Spleen (tissue), 11 donors: ENCODE data around the gene SMPDL3A. TPM values are rescaled to one million over a fixed set of nuclear protein-coding genes. Genes with fewer than 3 reads are reported as not detected.

Experiments
- DNase-seq: peaks from one replicate; pipeline ENCODE4 v3.0.0-alpha.2; 2020
- H3K27ac ChIP-seq, 8 donors: fragments of 200-600 bp; sonication (generic) in 7 of 8; 1 replicate in 4 of 8; 2 replicates in 4 of 8; pipeline versions ENCODE4 v1.5.0 to v1.8.0; 2016 to 2021; ENCODE audit warnings: inconsistent platforms in 4 of 8, mild to moderate bottlenecking in 4 of 8, moderate library complexity in 1 of 8
- H3K27me3 ChIP-seq, 7 donors: fragments of 200-600 bp; sonication (generic) in 6 of 7; replicated peaks in 1 of 7; 1 replicate in 4 of 7; 2 replicates in 3 of 7; pipeline versions ENCODE4 v1.5.0 to v1.8.0; 2016 to 2021; ENCODE audit warnings: inconsistent platforms in 3 of 7, mild to moderate bottlenecking in 1 of 7
- H3K36me3 ChIP-seq, 6 donors: fragments of 200-600 bp; sonication (generic) in 5 of 6; 1 replicate in 4 of 6; 2 replicates in 2 of 6; pipeline versions ENCODE4 v1.5.0 to v1.8.0; 2016 to 2021; ENCODE audit warnings: inconsistent platforms in 2 of 6
- H3K4me1 ChIP-seq, 6 donors: fragments of 200-600 bp; sonication (generic) in 5 of 6; 1 replicate in 3 of 6; 2 replicates in 3 of 6; pipeline versions ENCODE4 v1.5.0 to v1.8.0; 2016 to 2021; ENCODE audit warnings: inconsistent platforms in 3 of 6
- H3K4me3 ChIP-seq, 8 donors: fragments of 200-600 bp; sonication (generic) in 7 of 8; 1 replicate in 4 of 8; 2 replicates in 4 of 8; pipeline versions ENCODE4 v1.5.0 to v1.8.0; 2016 to 2021; ENCODE audit warnings: inconsistent platforms in 4 of 8, mild to moderate bottlenecking in 4 of 8, moderate library complexity in 2 of 8
- H3K9me3 ChIP-seq, 8 donors: fragments of 200-600 bp; sonication (generic) in 7 of 8; 1 replicate in 4 of 8; 2 replicates in 4 of 8; pipeline versions ENCODE4 v1.5.0 to v1.8.0; 2016 to 2021; ENCODE audit warnings: inconsistent platforms in 4 of 8
- POLR2A ChIP-seq, 3 donors: fragments of 450-650 bp; IDR thresholded peaks; one replicate each; pipeline ENCODE4 v1.5.1; 2017; ENCODE audit warnings: antibody characterized with exemption in 3 of 3, mild to moderate bottlenecking in 1 of 3
- POLR2AphosphoS5 ChIP-seq, 3 donors: sonication (generic); formaldehyde crosslinking; IDR thresholded peaks; one replicate each; pipeline ENCODE4 v1.5.1; 2017; ENCODE audit warnings: antibody characterized with exemption in 3 of 3
- WGBS, 5 donors: extraction: QIAGEN DNeasy Blood & Tissue Kit in 3 of 5; methylation state at CpG; one replicate each; pipeline versions ENCODE4 v1.1.5 to v1.1.7; 2013 to 2018; 5-methylcytosine and 5-hydroxymethylcytosine counted together
- intact Hi-C: fragments of 100-400 bp; cut with DNase I; formaldehyde crosslinking; loops from one replicate; pipeline ENCODE4 v1.15.0; 2023; ENCODE audit warnings: low total_unique reads
- polyA plus RNA-seq, 3 donors: library from polyadenylated mRNA; stranded (reverse); fragments of 200-250 nt; gene quantifications; one replicate each; pipeline ENCODE4 v1.2.1, GENCODE V29; 2013
- total RNA-seq, 7 donors: library from RNA; depleted of rRNA in 3 of 7; stranded (reverse); fragments of >200 nt in 3 of 7; fragmentation: NEBNext Ultra II Directional in 4 of 7; extraction: Animal tissue kit (Norgen Biotek cat#: 25700) in 4 of 7; gene quantifications; one replicate each; pipeline versions ENCODE4 v1.1.0 to v1.2.1, GENCODE V29; 2016 to 2021
- TF ChIP-seq, protein P1 (sequence below), 11 experiments: fragments of 200-600 bp in 7 of 11; fragments of 450-650 bp in 4 of 11; sonication (generic) in 4 of 11; IDR thresholded peaks in 8 of 11; conservative IDR thresholded peaks in 3 of 11; 1 replicate in 7 of 11; 2 replicates in 4 of 11; pipeline versions ENCODE4 v1.4.0 to v1.8.0; 2016 to 2021; ENCODE audit warnings: antibody characterized with exemption in 11 of 11, inconsistent platforms in 4 of 11, mild to moderate bottlenecking in 1 of 11
- donor health status: healthy with polysubstance abuse.
- donor health status: DM: no; HTN: no; CAD: no; lungs with moderate emphysema.
- donor health status: DM: no; HTN: no; CAD: no.
- donor health status: Bipolar disorder and iron deficiency.
- donor health status: healthy.
- donor health status: DM: no; HTN: no; CAD: no.
- donor health status: DM: yes; HTN: yes; CAD: no.

The SMPDL3A gene
- total and polyA plus RNA-seq, 10 donors, result 7.2 to 64.8 (median 34.1) TPM

DNA sequence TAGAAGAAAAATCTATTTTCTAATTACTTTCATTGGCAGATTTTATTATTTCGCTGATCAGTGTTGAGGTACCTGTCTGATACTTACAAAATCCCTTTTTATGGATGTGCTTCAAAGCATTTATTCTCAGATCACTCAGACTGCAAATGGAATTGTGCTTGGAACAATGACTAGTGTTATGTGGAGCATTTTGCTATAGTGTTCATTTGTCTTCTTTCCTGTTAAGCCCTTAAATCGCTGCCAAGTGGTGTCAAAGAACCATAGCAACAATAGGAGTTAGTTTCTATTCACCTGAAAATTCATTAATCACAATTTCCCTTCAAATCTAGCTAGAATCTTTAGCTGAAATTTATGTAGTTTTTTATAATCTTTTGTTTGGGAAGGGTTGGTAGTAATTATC lies 29.8 kb downstream of the SMPDL3A start:
- H3K4me1 ChIP-seq, result no peaks in the 10 kb centered on the region
- H3K4me3 ChIP-seq, result no peak overlapping the region
- DNase-seq, result no peak
- intact Hi-C loops, result no loop called here
- TF ChIP-seq, protein P1, sequence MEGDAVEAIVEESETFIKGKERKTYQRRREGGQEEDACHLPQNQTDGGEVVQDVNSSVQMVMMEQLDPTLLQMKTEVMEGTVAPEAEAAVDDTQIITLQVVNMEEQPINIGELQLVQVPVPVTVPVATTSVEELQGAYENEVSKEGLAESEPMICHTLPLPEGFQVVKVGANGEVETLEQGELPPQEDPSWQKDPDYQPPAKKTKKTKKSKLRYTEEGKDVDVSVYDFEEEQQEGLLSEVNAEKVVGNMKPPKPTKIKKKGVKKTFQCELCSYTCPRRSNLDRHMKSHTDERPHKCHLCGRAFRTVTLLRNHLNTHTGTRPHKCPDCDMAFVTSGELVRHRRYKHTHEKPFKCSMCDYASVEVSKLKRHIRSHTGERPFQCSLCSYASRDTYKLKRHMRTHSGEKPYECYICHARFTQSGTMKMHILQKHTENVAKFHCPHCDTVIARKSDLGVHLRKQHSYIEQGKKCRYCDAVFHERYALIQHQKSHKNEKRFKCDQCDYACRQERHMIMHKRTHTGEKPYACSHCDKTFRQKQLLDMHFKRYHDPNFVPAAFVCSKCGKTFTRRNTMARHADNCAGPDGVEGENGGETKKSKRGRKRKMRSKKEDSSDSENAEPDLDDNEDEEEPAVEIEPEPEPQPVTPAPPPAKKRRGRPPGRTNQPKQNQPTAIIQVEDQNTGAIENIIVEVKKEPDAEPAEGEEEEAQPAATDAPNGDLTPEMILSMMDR (IDR thresholded peaks at IDR 0.05 in 8 of 11, conservative IDR thresholded peaks at IDR 0.05 in 3 of 11), result no peak
- TF ChIP-seq POLR2AphosphoS5 (IDR thresholded peaks at IDR 0.05) (no peak), POLR2A (IDR thresholded peaks at IDR 0.05) (no peak)
- H3K27me3 ChIP-seq, result no peaks in the 10 kb centered on the region
- H3K36me3 ChIP-seq, result no peaks in the 10 kb centered on the region
- no peak overlapping the region for H3K27ac ChIP-seq
- WGBS, 5 donors, result 67 to 81% (median 74%) methylated on average over 2 of the region's 2 CpGs
- no peaks in the 10 kb centered on the region for H3K9me3 ChIP-seq

DNA sequence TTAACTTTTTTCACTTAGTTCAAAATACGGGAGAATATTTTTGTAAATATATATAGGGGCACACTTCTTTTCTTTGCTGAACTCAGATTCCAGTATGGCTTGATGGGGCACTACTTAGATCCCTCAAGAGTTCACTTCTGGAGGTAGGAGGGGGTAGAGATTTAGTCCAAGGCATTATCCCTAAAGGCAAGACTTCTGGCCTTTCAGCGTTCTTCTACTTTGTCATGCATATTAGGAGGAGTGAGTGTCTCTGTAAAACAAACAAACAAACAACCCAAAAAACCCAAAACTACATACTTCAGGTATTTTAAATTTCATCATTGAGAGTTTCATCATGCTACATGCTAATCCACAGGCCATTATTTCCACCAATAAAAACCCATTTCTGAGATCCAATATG lies 32.0 kb downstream of the SMPDL3A start:
- intact Hi-C loops, result no loop called here
- no peaks in the 10 kb centered on the region for H3K4me1 ChIP-seq
- no peaks in the 10 kb centered on the region for H3K27me3 ChIP-seq
- no peak overlapping the region for H3K4me3 ChIP-seq
- DNase-seq, result no peak
- no peak overlapping the region for H3K27ac ChIP-seq
- H3K9me3 ChIP-seq, result no peaks in the 10 kb centered on the region
- TF ChIP-seq POLR2AphosphoS5 (IDR thresholded peaks at IDR 0.05) (no peak), POLR2A (IDR thresholded peaks at IDR 0.05) (no peak)
- TF ChIP-seq, protein P1 (IDR thresholded peaks at IDR 0.05 in 8 of 11, conservative IDR thresholded peaks at IDR 0.05 in 3 of 11), result no peak
- WGBS, 5 donors, result 79 to 92% (median 82%) methylated on average over 2 of the region's 2 CpGs
- no peaks in the 10 kb centered on the region for H3K36me3 ChIP-seq

DNA sequence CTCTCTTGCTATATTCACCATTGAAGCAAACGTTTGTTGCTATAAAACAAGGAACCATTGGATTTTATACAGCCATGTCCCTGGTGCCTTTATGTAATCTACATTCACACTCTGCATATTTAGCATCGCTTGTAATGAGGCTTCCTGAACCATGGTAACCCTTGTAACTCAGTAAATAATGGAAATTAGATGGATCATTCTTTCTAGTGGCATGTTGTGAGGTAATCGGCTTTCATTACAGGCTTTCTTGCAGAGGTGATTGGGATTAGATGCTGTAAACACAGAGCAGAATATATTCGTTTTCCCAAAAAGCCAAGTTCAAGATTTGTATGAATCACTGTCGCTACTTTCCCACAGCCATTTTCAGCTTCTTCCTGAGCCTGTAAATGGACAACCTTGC lies 36.1 kb downstream of the SMPDL3A start:
- no peaks in the 10 kb centered on the region for H3K36me3 ChIP-seq
- TF ChIP-seq, protein P1 (IDR thresholded peaks at IDR 0.05 in 8 of 11, conservative IDR thresholded peaks at IDR 0.05 in 3 of 11), result no peak
- TF ChIP-seq POLR2AphosphoS5 (IDR thresholded peaks at IDR 0.05) (no peak), POLR2A (IDR thresholded peaks at IDR 0.05) (no peak)
- H3K4me1 ChIP-seq, result no peaks in the 10 kb centered on the region
- H3K4me3 ChIP-seq, result no peak overlapping the region
- H3K27ac ChIP-seq, result no peak overlapping the region
- H3K9me3 ChIP-seq, result no peaks in the 10 kb centered on the region
- H3K27me3 ChIP-seq, result peaks cover 0 to 4% (median 0%) of the 10 kb centered on the region in 7 donors
- DNase-seq, result no peak
- 75 to 87% (median 80%) methylated on average over 5 of the region's 5 CpGs for WGBS, 5 donors
- intact Hi-C loops, result no loop called here

DNA sequence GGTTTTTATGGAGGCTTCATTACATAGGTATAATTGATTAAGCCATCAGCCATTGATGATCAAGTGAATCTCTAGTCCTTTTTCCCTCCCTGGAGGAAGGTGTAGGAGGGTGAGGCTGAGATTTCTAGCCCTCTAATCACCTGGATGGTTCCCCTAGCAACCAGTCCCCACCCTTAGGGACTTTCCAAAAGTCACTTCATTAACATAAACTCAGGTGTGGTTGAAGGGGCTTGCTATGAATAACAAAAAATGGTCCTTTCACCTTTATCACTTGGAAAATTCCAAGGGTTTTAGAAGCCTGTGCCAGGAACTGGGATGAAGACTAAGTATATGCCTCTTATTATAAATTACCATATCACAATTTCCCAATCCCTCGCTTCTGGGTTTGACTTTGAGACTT lies 40.4 kb downstream of the SMPDL3A start:
- TF ChIP-seq, protein P1 (IDR thresholded peaks at IDR 0.05 in 8 of 11, conservative IDR thresholded peaks at IDR 0.05 in 3 of 11), result no peak
- TF ChIP-seq POLR2A (IDR thresholded peaks at IDR 0.05) (no peak), POLR2AphosphoS5 (IDR thresholded peaks at IDR 0.05) (no peak)
- WGBS, 5 donors, result 68 to 96% (median 89%) methylated on average over 1 of the region's 1 CpG
- Histone ChIP-seq H3K9me3 (no peaks in the 10 kb centered on the region), H3K27me3 (peaks cover 0 to 4% (median 0%) of the 10 kb centered on the region in 7 donors), H3K36me3 (no peaks in the 10 kb centered on the region), H3K4me1 (no peaks in the 10 kb centered on the region), H3K27ac (no peak overlapping the region), H3K4me3 (no peak overlapping the region)
- DNase-seq, result no peak
- intact Hi-C loops, result no loop called here
